Activated CD8-positive, alpha-beta memory T cell treated with anti-CD3 and anti-CD28 coated beads for 4 hours (primary cell): Measurements from ENCODE around the gene FAT2.

Source experiments
- DNase-seq, 2 donors: peaks; one replicate each; pipeline ENCODE4 v3.0.0-alpha.2; 2020; ENCODE audit warnings: low read depth in 2 of 2

The FAT2 gene

DNA sequence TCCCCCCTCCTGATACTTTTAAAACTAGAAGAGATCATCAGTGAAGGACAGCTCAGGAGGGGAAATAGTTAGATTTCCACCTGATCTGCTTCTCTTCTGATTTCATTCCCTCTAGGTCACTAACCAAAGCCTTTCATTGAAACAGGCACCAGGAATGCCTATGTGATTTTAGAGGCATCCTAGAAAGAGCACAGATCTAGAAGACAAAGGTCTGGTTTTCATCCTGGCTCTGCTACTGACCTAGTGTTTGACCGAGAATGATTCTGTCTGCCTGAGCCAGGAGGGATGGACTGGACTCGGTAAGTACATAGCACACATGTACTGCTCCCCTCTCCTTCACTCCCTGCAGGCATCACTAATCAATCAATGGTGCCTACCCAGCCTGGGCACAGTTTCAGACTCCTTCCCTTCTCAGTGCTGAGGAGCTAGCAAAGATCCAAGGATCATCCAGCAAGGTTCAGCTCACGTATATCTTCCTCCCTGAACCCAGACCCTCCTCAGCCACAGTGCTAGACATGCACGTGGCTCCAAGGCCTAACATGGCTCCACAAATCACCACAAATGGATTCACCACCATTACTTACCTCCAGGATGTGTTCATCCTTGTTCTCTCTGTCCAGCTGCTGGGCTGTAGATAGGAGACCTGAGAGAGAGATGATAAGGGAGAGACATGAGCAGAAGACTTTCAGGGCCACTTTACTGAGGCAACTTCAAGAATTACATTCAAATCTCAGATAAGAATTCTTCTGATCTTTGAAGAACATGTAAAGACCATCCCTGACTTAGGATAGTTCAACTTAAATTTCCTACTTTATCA, 35.2 kb downstream of the FAT2 start:
- no peak for DNase-seq

- DNase-seq: no peak
Measured at GRCh38 chr5:151553695-151554094, 37.4 kb downstream of the FAT2 start.

DNA sequence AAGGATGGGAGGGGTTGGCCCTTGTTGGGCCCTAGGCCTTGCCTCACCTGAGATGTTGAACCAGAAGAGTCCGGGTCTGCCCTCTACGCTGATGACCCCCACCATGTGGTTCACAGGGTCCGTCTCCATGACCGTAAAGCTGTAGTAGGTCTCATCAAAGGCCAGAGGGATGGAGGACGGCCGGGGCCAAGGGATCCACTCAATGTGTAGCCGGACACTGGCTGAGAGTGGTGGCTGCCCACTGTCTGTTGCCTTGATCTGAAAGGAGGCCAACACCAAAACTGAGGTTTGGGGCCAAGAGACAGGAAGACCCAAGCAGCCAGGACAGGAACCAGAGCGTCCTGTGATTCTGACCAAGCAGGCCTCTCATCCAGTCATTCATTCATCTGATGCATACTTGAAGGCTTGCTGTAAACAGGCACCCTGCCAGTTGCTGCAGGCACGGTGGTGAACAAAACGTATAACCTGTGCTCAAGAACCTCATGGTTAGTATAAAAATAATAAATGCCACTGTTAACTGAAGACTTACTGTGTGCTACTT, 37.9 kb downstream of the FAT2 start:
- no peak for DNase-seq

DNA sequence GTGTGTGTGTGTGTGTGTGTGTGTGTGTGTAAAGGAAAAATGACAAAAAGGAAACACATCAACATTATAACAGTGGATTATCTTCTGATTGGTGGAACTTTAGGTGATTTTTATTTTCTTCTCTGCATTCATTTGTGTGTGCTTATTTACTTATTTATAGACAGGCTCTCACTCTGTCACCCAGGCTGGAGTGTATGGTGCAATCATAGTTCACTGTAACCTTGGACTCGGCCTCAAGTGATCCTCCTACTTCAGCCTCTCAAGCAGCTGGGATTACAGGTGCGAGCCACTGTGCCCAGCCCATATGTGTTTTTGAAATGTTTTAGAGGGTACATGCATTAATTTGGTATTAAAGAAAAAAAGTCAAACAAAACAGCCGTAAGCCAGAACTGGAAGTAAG, 39.1 kb downstream of the FAT2 start:
- DNase-seq: no peak

GRCh38 chr5:151550146-151550545, 41.0 kb downstream of the FAT2 start:
- DNase-seq: no peak

- DNase-seq: no peak
Measured at GRCh38 chr5:151549713-151550112, 41.4 kb downstream of the FAT2 start.

DNA sequence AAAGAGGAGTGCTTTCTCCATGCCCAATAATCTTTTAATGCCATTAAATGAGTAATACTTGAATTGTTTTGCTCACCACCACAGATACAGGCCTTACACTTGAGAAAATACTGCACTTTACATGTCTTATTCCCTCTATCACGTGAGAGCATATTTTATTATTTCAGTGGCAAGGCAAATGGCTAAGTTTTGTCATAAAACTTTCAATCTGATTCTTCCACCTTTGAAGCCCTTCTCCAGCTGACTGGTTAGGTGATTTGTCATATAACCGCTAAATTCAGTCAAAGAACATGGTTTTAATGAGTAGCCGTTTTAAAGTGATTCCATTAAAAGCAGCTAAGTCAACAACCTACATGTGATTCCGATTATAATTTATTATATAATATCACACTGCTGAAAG, 43.8 kb downstream of the FAT2 start:
- DNase-seq: no peak

DNA sequence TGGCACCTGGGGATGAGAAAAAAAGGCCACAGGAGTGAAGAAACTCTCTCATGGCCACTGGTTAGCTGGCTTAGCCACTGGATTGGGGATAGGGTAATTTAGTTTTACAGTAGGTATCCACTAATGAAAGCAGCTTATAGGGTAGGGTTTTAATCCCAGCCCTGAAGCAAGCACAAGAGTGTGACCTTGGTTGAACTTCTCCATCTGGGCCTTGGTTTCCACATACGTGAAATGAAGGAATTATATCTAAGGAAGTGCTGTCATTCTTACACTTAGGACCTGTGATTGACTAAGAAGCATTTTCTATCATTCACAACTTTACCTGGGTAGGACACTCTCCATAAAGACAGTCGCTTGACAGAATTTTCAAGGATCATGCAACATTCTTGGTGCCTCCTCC, 49.6 kb downstream of the FAT2 start:
- no peak for DNase-seq
